HG02840 (cell line): ENCODE results near the gene SPATA2.
"Not testable (repeated sequence)": the region's sequence is repeated elsewhere in the genome, so short reads cannot be mapped to it uniquely, and the experiment has no call there.

Experiments used
- ATAC-seq: cut with Tn5 transposase; IDR thresholded peaks from one replicate; pipeline ENCODE4 v1.9.1; 2021; ENCODE audit warnings: mild to moderate bottlenecking, moderate library complexity, moderate number of reproducible peaks; ENCODE audit not compliant: unreplicated experiment, low FRiP score

SPATA2 gene, protein sequence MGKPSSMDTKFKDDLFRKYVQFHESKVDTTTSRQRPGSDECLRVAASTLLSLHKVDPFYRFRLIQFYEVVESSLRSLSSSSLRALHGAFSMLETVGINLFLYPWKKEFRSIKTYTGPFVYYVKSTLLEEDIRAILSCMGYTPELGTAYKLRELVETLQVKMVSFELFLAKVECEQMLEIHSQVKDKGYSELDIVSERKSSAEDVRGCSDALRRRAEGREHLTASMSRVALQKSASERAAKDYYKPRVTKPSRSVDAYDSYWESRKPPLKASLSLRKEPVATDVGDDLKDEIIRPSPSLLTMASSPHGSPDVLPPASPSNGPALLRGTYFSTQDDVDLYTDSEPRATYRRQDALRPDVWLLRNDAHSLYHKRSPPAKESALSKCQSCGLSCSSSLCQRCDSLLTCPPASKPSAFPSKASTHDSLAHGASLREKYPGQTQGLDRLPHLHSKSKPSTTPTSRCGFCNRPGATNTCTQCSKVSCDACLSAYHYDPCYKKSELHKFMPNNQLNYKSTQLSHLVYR

DNA sequence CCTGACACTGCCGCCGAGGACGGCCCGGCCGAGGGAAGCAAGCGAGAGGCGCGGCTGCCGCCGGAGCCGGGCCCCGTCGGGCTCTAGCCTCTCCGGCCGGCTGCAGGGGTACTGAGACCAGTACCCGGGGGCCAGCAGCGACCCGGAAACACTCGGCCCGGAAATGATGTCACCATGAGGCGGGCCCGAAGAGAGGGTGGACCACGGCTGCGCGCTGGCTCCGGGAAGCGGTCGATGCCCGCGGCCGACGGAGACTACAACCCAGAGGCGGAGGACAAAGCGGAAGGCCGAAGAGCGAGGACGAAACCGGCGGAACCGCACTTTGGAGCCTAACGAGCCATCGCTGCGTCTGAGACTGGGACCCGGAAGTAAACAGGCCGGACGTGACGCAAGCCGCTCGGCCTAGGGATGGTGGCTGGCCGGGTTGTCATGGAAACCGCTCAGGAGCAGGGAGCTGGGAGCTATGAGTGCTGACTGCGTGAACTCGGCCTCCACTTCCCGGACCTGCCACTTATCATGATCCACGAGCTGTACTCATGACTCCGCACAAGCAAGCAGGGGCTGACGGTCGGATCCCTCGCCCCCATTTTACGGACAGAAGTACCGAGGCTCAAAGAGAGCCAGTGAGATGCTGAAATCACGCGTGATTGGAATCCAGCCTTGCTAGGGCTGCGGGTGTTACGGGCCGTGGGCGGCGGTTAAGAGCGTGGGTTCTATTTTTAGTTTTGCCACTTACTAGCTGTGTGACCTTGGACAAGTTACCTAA is at the start of gene SPATA2:
Gene SPATA2 (minus strand): TSS at position 150 of the 766 bp plus-strand sequence. CDS start 7,039 bp downstream, outside the sequence.
- ATAC-seq: peak; percentile 85

DNA sequence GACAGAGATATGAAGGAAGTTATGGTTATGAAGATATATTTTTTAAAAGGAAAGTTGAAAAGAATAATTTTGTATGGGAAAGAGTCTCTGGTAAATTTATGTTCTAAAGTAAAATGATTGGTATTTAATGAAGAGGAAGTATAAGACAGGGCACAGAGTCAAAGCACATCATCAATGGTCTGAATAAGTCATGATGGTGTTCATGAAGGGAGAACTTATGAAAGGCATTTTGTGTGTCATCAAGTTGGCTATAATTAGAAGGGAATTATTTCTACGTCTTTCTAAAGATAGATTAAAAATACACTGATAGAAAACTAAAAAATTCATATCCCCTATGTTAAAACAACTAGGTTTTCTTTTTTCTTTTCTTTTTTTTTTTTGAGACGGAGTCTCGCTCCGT is 46.1 kb upstream of the SPATA2 start:
- ATAC-seq: no peak

DNA sequence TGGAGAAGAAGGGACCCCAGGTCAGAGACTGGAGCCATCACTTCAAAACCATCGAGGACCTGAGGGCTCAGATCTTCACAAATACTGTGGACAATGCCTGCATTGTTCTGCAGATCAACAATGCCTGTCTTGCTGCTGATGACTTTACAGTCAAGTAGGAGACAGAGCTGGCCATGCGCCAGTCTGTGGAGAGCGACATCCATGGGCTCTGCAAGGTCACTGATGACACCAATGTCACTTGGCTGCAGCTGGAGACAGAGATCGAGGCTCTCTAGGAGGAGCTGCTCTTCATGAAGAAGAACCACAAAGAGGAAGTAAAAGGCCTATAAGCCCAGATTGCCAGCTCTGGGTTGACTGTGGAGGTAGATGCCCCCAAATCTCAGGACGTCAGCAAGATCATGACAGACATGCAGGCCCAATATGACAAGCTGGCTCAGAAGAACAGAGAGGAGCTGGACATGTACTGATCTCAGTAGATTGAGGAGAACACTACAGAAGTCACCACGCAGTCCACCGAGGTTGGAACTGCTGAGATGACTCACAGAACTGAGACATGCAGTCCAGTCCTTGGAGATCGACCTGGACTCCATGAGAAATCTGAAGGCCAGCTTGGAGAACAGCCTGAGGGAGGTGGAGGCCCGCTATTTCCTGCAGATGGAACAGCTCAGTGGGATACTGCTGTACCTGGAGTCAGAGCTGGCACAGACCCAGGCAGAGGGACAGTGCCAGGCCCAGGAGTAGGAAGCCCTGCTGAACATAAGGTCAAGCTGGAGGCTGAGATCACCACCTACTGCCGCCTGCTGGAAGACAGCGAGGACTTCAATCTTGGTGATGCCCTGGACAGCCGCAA is 42.0 kb upstream of the SPATA2 start:
- not testable (repeated sequence) for ATAC-seq

DNA sequence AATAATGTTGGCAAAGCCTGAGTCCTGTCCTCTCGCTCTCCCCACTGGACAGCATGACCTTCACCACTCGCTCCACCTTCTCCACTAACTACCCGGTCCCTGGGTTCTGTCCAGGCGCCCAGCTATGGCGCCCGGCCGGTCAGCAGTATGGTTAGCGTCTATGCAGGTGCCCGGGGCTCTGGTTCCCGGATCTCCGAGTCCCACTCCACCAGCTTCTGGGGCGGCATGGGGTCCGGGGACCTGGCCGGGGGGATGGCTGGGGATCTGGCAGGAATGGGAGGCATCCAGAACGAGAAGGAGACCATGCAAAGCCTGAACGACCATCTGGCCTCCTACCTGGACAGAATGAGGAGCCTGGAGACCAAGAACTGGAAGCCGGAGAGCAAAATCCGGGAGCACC is 41.4 kb upstream of the SPATA2 start:
- ATAC-seq: no peak

DNA sequence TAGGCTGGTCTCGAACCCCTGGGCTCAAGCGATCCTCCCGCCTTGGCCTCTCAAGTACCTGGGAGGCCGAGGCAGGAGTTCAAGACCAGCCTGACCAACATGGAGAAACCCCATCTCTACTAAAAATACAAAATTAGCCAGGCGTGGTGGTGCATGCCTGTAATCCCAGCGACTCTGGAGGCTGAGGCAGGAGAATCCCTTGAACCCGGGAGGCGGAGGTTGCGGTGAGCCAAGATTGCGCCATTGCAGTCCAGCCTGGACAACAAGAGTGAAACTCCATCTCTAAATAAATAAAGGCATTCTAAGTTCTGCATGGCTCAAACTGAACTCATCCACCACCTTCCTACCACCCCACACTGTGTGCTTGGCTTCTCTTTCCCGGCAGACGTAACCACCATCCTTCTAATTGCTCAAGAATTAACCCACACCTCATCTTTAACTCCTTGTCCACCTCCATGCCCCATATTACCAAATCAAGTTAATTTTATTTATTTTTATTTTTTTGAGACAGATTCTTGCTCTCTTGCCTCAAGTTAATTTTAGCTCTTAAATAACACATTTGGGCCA is 40.6 kb upstream of the SPATA2 start:
- not testable (repeated sequence) for ATAC-seq

DNA sequence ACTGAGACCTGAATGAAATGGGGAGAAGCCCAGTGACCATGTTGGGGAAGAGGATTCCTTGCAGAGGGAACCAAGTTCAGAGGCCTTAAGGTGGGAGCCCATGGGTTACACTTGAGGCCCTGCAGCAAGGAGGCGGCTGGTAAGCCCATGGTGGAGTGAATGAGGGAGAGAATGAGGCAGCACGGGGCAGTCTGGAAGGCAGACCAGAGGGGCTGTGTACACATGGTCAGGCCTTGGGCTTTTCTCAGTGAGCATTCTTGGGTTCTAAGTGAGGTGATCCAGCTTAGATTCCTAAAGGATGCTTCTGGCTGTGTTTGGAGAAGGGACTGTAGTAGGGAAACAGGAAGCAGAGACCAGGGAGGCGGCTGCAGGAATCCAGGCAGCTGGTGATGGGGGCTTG is 39.8 kb upstream of the SPATA2 start:
- no peak for ATAC-seq

DNA sequence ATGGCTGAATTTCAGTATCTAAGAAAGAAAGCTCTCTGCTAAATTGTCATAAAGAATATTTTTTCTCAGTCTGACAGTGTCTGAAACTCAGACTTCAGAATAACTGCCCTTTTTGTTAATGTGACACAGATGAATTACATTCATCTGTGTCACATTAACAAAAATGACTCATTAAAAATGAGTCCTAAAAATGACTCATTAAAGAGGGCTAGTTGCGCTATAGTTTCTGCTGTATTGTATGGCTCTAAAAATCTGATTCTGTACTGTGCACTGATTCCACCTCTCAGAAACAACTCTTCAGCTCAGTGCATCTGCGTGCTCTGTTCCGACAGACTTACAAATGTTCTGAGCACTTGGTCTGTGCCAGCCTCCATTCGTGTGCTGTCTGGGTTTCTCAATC is 35.8 kb upstream of the SPATA2 start:
- ATAC-seq: no peak

DNA sequence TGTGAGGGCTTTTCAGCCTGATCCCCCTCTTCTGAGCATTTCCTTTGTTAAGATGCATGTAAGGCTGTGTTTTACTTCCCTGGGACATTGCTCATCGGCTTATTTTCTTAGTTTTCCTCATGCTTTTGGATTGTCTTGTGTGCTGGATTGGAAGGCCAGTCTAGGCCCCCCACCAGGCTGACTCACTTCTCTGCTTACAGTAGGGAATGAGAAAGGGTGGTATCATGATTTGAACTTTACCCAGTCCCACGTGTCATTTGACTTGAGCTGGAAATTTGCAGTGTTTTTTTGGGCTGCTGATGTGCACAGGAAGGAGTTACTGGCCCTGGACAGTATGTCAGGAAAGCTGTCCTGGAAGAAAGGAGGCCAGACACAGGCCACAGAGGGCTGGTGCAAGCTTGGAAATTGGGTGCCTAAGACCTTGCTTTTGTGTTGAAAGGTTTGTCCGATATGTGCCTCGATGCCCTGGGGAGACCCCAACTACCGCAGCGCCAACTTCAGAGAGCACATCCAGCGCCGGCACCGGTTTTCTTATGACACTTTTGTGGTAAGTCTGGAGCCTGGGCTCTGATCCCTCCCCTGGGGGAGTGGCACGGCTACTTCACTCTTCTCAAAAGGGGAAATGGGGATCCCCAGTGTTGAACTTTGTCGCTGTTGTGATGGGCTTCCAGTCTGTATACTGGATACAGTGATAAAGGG is 33.6 kb upstream of the SPATA2 start:
- no peak for ATAC-seq

DNA sequence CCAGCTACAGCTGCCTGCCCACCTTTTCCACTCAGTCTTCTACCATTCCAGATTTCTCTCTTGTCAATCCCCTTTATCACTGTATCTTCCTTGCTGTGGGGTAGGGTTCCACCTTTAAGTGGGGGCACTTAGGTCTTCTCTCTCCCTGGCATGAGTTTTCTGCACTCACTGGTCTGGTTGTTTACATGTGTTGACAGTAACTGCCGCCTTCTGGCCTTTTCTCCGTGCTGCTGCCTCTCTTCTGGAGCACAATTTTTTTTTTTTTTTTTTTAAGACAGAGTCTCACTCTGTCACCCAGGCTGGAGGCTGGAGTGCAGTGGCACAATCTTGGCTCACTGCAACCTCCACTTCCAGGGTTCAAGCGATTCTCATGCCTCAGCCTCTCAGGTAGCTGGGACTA is 32.8 kb upstream of the SPATA2 start:
- ATAC-seq: no peak

DNA sequence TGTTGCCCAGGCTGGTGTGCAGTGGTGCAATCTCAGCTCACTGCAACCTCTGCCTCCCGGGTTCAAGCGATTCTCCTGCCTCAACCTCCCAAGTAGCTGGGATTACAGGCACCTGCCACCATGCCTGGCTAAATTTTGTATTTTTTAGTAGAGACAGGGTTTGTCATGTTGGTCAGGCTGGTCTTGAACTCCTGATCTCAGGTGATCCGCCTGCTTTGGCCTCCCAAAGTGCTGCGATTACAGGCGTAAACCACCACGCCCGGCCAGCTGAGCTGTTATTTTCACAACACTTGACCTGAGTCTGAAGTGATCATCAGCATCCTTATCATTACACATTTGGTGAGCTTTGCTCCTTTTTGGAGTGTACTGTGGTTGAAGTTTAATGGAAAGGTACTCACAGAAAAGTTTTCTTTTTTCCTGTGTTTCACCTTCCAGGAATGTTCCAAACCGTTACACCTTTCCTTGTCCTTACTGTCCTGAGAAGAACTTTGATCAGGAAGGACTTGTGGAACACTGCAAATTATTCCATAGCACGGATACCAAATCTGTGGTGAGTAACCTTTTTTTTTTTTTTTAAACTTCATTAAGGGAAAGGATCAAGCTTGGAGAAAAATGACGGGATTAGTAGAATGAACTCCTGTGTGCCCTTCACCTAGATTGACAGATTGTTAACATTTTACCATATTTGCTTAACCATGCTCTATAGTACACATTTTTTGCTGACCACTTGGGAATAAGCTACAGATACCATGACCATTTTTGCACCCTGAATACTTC is 30.6 kb upstream of the SPATA2 start:
- no peak for ATAC-seq

DNA sequence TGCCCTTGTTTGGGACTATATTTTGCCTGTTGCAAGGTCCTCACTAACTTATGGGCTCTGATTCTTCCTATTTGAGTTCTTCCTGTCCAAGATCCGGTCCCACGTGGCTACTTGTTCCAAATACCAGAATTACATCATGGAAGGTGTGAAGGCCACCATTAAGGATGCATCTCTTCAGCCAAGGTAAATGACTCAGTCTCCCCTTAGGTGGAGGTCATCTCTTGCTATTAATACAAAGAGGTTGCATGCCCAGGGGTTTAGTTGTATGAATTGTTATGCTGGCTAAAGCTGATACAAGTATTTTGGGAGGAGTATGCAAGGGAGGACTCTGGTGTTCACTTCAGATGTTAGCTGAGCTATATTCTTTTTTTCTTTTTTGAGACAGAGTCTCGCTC is 30.0 kb upstream of the SPATA2 start:
- ATAC-seq: no peak

DNA sequence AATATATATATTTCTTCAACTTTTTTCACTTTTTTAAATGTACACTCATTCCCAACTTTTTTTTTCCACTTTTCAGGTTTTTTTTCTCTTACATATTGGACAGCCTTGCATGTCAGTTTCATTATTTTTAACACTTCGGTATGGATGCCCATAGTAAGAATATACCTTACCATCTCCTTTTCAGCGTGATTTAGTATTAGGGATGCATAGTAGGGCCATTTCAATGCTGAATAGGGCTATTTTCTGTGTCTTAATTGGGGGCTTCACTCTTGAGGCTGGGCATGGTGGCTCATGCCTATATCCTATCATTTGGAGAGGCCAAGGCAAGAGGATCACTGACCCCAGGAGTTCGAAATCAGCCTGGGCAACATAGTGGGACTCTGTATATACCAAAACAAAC is 27.6 kb upstream of the SPATA2 start:
- no peak for ATAC-seq

DNA sequence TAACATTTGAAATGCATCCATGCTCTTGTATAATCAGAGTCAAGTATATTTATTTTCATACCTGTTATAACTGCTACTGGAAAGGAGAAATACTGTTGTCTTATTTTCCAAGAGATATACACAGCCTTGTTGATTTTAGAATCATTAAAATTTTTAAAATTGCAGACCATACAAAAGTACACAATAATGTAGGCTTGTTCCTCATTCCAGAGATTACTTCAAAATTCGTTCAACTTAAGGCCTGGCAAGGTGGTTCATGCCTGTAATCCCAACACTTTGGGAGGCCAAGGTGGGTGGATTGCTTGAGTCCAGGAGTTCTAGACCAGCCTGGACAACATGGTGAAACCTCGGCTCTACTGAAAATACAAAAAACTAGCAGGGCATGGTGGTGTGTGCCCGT is 27.0 kb upstream of the SPATA2 start:
- no peak for ATAC-seq

DNA sequence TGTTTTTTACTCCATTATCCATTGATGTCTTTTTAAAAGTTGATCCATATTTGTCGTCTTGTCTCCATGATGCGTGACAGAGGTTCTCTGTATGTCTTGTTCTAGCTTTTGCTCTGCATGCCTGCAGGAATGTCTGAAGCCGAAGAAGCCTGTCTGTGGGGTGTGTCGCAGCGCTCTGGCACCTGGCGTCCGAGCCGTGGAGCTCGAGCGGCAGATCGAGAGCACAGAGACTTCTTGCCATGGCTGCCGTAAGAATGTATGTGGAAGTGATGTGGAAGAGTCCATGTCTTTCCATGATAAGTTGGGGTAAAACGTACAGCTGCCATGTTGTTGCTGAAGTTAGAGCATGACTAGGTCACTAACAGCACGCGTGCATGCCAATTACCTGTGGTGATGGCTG is 26.1 kb upstream of the SPATA2 start:
- ATAC-seq: no peak

DNA sequence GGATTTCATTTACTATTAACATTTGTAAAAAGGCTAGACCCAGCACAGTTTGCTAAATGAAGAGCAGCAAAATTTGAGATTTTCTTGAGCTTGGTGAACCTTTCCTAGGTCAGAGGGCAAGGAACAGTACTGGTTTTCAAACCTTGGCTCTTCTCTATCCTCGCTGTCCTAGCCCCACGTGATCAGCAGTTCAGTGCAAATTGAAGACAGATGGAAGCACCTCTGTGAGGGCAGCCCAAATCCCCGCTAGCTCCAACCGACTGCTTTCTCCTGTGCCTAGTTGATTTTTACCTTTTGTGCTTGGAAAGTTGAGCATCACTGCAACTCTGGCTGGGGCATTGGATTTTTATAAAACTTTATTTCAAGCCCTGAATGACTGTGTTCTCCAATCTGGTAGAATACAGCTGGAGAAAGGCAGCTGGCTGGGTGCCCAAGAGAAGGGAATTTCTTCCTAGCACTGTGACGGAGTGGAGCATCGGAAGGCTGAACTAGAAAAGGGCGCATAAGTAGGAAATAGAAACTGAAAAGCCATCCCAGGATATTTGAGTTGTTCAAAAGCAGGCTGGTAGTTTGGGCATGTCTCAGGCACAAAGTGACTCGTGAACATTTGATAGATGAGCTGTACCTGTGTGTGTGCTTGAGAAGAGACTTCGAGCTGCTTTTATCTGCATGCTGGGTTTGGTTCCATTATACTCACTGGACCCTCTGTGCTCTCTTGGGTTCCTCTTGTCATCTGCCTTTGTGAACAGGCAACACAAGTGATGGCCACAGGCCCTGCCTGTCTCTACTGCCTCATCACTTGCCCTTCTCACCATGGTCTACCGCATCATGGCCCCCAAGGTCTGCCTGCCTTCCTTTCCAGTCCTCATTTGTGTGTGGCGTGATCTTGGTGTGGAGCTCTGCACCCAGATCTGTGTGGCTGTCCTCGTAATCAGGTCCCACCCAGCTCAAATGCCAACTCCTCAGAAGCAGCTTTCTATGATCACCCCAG is 23.1 kb upstream of the SPATA2 start:
- no peak for ATAC-seq

DNA sequence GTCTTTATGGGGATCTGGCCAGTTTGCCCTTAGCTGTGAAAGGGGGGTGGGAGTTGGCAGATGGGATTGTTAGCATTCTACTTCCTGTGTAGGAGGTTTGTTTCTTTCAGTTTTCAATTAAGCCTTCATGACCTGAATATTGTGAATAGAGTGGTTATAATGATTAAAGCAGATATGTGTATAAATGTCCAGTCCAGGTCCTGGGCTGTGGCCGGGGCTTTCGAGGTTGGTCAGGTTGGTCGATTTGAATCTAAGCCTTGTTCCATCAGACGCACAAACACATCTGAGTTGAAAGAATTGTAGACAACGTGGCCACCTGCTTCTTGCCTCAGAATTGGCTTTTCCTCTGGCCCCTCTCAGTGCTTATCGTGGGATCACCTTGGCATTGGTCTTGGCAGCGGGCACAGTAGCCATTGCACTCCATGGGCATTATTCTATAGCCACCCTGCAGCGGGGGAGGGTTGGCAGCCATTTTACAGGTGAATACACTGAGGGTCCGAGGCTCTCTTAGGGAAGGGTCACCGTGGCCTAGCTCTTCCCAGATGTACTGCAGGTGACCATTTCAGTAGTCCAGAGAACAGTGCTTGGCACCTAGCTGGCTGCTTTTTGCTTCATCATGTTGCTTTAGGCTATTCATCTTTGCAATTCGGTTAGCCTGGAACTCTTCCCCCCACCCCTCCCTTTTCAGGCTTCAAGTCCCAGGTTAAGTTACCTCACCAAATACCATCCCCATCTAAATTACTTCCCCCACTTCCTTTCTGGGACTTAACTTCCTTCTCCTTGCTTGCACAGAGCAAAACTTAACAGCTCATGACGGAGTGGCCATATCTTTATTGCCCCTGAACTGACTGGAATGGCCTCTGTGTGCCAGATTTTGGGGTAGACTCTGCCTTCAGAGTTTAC is 21.9 kb upstream of the SPATA2 start:
- no peak for ATAC-seq
